HepG2 (cell line): ENCODE data around the gene SELENOV. TPM values are rescaled to one million over a fixed set of nuclear protein-coding genes. Genes with fewer than 3 reads are reported as not detected.

Experiments
- AFF4 ChIP-seq: sonication (generic); formaldehyde crosslinking; IDR thresholded peaks from 2 replicates; pipeline ENCODE4 v1.4.0; 2020; ENCODE audit warnings: missing genetic modification reagents
- BCL3 ChIP-seq: sonication (generic); formaldehyde crosslinking; IDR thresholded peaks from 2 replicates; pipeline ENCODE4 v1.5.1; 2020; ENCODE audit warnings: mild to moderate bottlenecking, missing genetic modification reagents, moderate library complexity
- CBFB ChIP-seq: sonication (generic); formaldehyde crosslinking; IDR thresholded peaks from 2 replicates; pipeline ENCODE4 v1.4.0; 2020; ENCODE audit warnings: missing genetic modification reagents
- CERS6 ChIP-seq: sonication (generic); formaldehyde crosslinking; IDR thresholded peaks from 2 replicates; pipeline ENCODE4 v1.5.0; 2020; ENCODE audit warnings: missing genetic modification reagents
- CHD4 ChIP-seq: fragments of 200-600 bp; sonication (generic); IDR thresholded peaks from 2 replicates; pipeline ENCODE4 v1.7.0; 2017; ENCODE audit warnings: mild to moderate bottlenecking, low read length, borderline replicate concordance
- E2F1 ChIP-seq: sonication (generic); formaldehyde crosslinking; IDR thresholded peaks from 2 replicates; pipeline ENCODE4 v1.5.0; 2020; ENCODE audit warnings: missing genetic modification reagents
- GTF3A ChIP-seq: sonication (generic); formaldehyde crosslinking; conservative IDR thresholded peaks from 2 replicates; pipeline ENCODE4 v1.4.0; 2020; ENCODE audit warnings: mild to moderate bottlenecking, missing genetic modification reagents
- KDM6A ChIP-seq: IDR thresholded peaks from 2 replicates; pipeline ENCODE4 v1.6.1; 2016; ENCODE audit warnings: low read depth
- NFE2 ChIP-seq: sonication (generic); formaldehyde crosslinking; IDR thresholded peaks from 2 replicates; pipeline ENCODE4 v1.4.0; 2020; ENCODE audit warnings: missing genetic modification reagents
- SRSF9 ChIP-seq: fragments of 200-400 bp; formaldehyde crosslinking; IDR thresholded peaks from 2 replicates; pipeline ENCODE4 v1.6.1; 2018; ENCODE audit warnings: borderline replicate concordance, mild to moderate bottlenecking, low read depth, low read length; ENCODE audit not compliant: insufficient read depth, poor library complexity, severe bottlenecking
- TFE3 ChIP-seq: IDR thresholded peaks from 2 replicates; pipeline ENCODE4 v1.6.1; 2016
- ZFP1 ChIP-seq: IDR thresholded peaks from 2 replicates; pipeline ENCODE4 v1.6.1; 2016
- ZFP36L1 ChIP-seq: sonication (generic); formaldehyde crosslinking; IDR thresholded peaks from 2 replicates; pipeline ENCODE4 v1.8.0; 2022; ENCODE audit warnings: mild to moderate bottlenecking, missing genetic modification reagents, moderate library complexity
- ZNF232 ChIP-seq: sonication (generic); formaldehyde crosslinking; IDR thresholded peaks from 2 replicates; pipeline ENCODE4 v1.4.0; 2020; ENCODE audit warnings: missing genetic modification reagents, borderline replicate concordance
- ZNF280B ChIP-seq: sonication (generic); formaldehyde crosslinking; IDR thresholded peaks from 2 replicates; pipeline ENCODE4 v1.5.0; 2020; ENCODE audit warnings: missing genetic modification reagents, mild to moderate bottlenecking, borderline replicate concordance
- ZNF615 ChIP-seq: sonication (generic); formaldehyde crosslinking; IDR thresholded peaks from 2 replicates; pipeline ENCODE4 v1.5.0; 2020; ENCODE audit warnings: mild to moderate bottlenecking, missing genetic modification reagents, borderline replicate concordance
- ZSCAN12 ChIP-seq: sonication (generic); formaldehyde crosslinking; IDR thresholded peaks from 2 replicates; pipeline ENCODE4 v1.9.0; 2021; ENCODE audit warnings: mild to moderate bottlenecking, missing genetic modification reagents
- polyA plus RNA-seq, 8 experiments: library from polyadenylated mRNA; depleted of rRNA in 3 of 8; stranded (reverse) in 7 of 8; unstranded in 1 of 8; fragments of >200 nt; fragmentation: Illumina TruSeq in 4 of 8; extraction: Trizol in 4 of 8; gene quantifications; 2 replicates each; pipeline versions ENCODE4 v1.2.1 to v1.2.3, GENCODE V29; 2011 to 2016; ENCODE audit warnings: low read depth in 4 of 8, missing spikeins in 1 of 8, mixed read lengths in 1 of 8; ENCODE audit not compliant: insufficient read depth in 1 of 8
- total RNA-seq, 5 experiments: library from RNA; depleted of rRNA; stranded (reverse); fragments of >200 nt; fragmentation: Illumina TruSeq; extraction: Trizol; gene quantifications; 2 replicates each; pipeline ENCODE4 v1.2.3, GENCODE V29; 2016; ENCODE audit warnings: low read depth in 1 of 5

Gene SELENOV
- total and polyA plus RNA-seq, 2 of the 13 experiments (the other 11 are each of a cell fraction or from before 2014, with no cell fraction given), result not detected

- TF ChIP-seq ZNF280B (no peak), TFE3 (no peak; the same call in 1 of the 2 replicates), ZFP36L1 (peak; percentile 85; the same call in 1 of the 2 replicates), BCL3 (CRISPR knock-in tag) (peak; percentile 97), CBFB (CRISPR knock-in tag) (no peak), ZNF615 (no peak), CHD4 (no peak), SRSF9 (no peak), NFE2 (CRISPR knock-in tag) (no peak), GTF3A (no peak), ZFP1 (CRISPR knock-in tag) (no peak), ZSCAN12 (CRISPR knock-in tag) (peak; percentile 81; the same call in 1 of the 2 replicates), CERS6 (peak; percentile 84; the same call in 1 of the 2 replicates), E2F1 (CRISPR knock-in tag) (0 out of 2 replicates have a peak, but pooled peaks have one; percentile 48), ZNF232 (CRISPR knock-in tag) (peak; percentile 92; the same call in 1 of the 2 replicates), AFF4 (CRISPR knock-in tag) (no peak), KDM6A (CRISPR knock-in tag) (no peak)
Observed at GRCh38 chr19:39506944-39507714, 7.8 kb upstream of the SELENOV start (continued).
